H1 (cell line): ENCODE results near the gene FAM120C. TPM values are rescaled to one million over a fixed set of nuclear protein-coding genes. Genes with fewer than 3 reads are reported as not detected.

Source experiments
- CTCF ChIA-PET: fragments of 300-600 bp; sonication (Branson Sonifier 250); formaldehyde crosslinking; loops from one replicate; lab custom pipeline; 2021; ENCODE audit not compliant: partially characterized antibody; lab: Charles Lee
- POLR2A ChIA-PET: fragments of 300-600 bp; sonication (Branson Sonifier 250); formaldehyde crosslinking; loops from one replicate; lab custom pipeline; 2021; ENCODE audit warnings: inconsistent platforms; ENCODE audit not compliant: partially characterized antibody; lab: Charles Lee
- DNase-seq, 2 experiments: peaks; one replicate each; pipeline versions ENCODE4 v3.0.0 to v3.0.0-alpha.2; 2010 to 2022; ENCODE audit warnings: low spot score in 2 of 2, low read depth in 1 of 2, mixed read lengths in 1 of 2
- FAIRE-seq: peaks from 2 replicates; lab custom pipeline; 2011; peaks lifted over from hg19 to GRCh38; lab: Jason Lieb, UNC
- H2AFZ ChIP-seq: 2 replicates; pipeline ENCODE4 v1.8.1; 2012; ENCODE audit warnings: low read length, inconsistent platforms
- H2AK5ac ChIP-seq: 2 replicates; pipeline ENCODE4 v1.6.1; 2013; ENCODE audit warnings: low read depth, low read length
- H2BK120ac ChIP-seq: replicated peaks from 2 replicates; pipeline ENCODE3; 2013; ENCODE audit warnings: low read depth, low read length, inconsistent platforms
- H2BK12ac ChIP-seq: 2 replicates; pipeline ENCODE4 v1.6.1; 2013; ENCODE audit warnings: low read depth, low read length
- H2BK15ac ChIP-seq: 2 replicates; pipeline ENCODE4 v1.6.1; 2013; ENCODE audit warnings: low read length
- H2BK20ac ChIP-seq: 2 replicates; pipeline ENCODE4 v1.6.1; 2013; ENCODE audit warnings: low read length
- H2BK5ac ChIP-seq: 2 replicates; pipeline ENCODE4 v1.6.1; 2013; ENCODE audit warnings: low read depth, low read length
- H3K14ac ChIP-seq: 2 replicates; pipeline ENCODE4 v1.6.1; 2013; ENCODE audit warnings: inconsistent platforms; ENCODE audit not compliant: insufficient read length
- H3K18ac ChIP-seq: 2 replicates; pipeline ENCODE4 v1.6.1; 2013; ENCODE audit warnings: low read length; ENCODE audit errors: extremely low read depth
- H3K23ac ChIP-seq: 2 replicates; pipeline ENCODE4 v1.6.1; 2013; ENCODE audit warnings: inconsistent platforms; ENCODE audit not compliant: insufficient read length
- H3K23me2 ChIP-seq: 2 replicates; pipeline ENCODE4 v1.6.1; 2013; ENCODE audit warnings: low read depth, low read length
- H3K27ac ChIP-seq: 2 replicates; pipeline ENCODE4 v1.6.1; 2011; ENCODE audit warnings: low read depth, low read length, inconsistent platforms
- H3K27me3 ChIP-seq, 4 experiments: replicated peaks in 1 of 4; 1 replicate in 1 of 4; 2 replicates in 3 of 4; pipeline versions ENCODE4 v1.6.1 to v1.8.1; 2011 to 2013; ENCODE audit warnings: low read length in 3 of 4, mild to moderate bottlenecking in 3 of 4, inconsistent platforms in 2 of 4, mixed read lengths in 2 of 4, moderate library complexity in 1 of 4; ENCODE audit not compliant: control insufficient read depth in 3 of 4, insufficient read depth in 3 of 4; ENCODE audit errors: extremely low read depth in 1 of 4
- H3K36me3 ChIP-seq, 4 experiments: 2 replicates each; pipeline versions ENCODE4 v1.6.1 to v1.8.1; 2011 to 2013; ENCODE audit warnings: mild to moderate bottlenecking in 4 of 4, low read length in 3 of 4, moderate library complexity in 2 of 4, control low read depth in 1 of 4, inconsistent platforms in 1 of 4; ENCODE audit not compliant: insufficient read depth in 4 of 4, control insufficient read depth in 2 of 4
- H3K4ac ChIP-seq: replicated peaks from 2 replicates; pipeline ENCODE3; 2013; ENCODE audit warnings: low read length, low read depth, mixed read lengths, inconsistent platforms; ENCODE audit not compliant: insufficient read length
- H3K4me1 ChIP-seq, 4 experiments: replicated peaks in 1 of 4; 1 replicate in 1 of 4; 2 replicates in 3 of 4; pipeline versions ENCODE4 v1.6.1 to v1.8.1; 2011 to 2013; ENCODE audit warnings: low read length in 3 of 4, inconsistent platforms in 2 of 4, mixed read lengths in 1 of 4; ENCODE audit not compliant: insufficient read depth in 4 of 4, control insufficient read depth in 3 of 4
- H3K4me2 ChIP-seq, 2 experiments: 2 replicates each; pipeline versions ENCODE4 v1.6.1 to v1.8.1; 2011 to 2013; ENCODE audit warnings: low read depth in 2 of 2, low read length in 2 of 2, control low read depth in 1 of 2, inconsistent platforms in 1 of 2, mild to moderate bottlenecking in 1 of 2; ENCODE audit not compliant: insufficient read depth in 1 of 2
- H3K4me3 ChIP-seq, 4 experiments: fragments of 200-600, 300-600 bp in 1 of 4; sonication (generic), shearing (Covaris generic), sonication (Bioruptor Twin) in 1 of 4; 2 replicates each; pipeline versions ENCODE4 v1.5.1 to v1.8.1; 2011 to 2016; ENCODE audit warnings: low read length in 4 of 4, low read depth in 3 of 4, control low read depth in 2 of 4, inconsistent platforms in 2 of 4, mild to moderate bottlenecking in 2 of 4, mixed read lengths in 1 of 4, moderate library complexity in 1 of 4; ENCODE audit not compliant: insufficient read depth in 2 of 4; ENCODE audit errors: extremely low read depth in 1 of 4
- H3K56ac ChIP-seq: replicated peaks from 2 replicates; pipeline ENCODE3; 2013; ENCODE audit warnings: low read depth, mild to moderate bottlenecking, mixed read lengths, low read length, inconsistent platforms; ENCODE audit not compliant: insufficient read length
- H3K79me1 ChIP-seq: 2 replicates; pipeline ENCODE4 v1.6.1; 2013; ENCODE audit warnings: low read depth, low read length, control low read depth
- H3K79me2 ChIP-seq, 2 experiments: 2 replicates each; pipeline versions ENCODE4 v1.6.1 to v1.8.1; 2012 to 2013; ENCODE audit warnings: low read length in 2 of 2, mild to moderate bottlenecking in 2 of 2, inconsistent platforms in 1 of 2; ENCODE audit not compliant: insufficient read depth in 2 of 2, control insufficient read depth in 1 of 2
- H3K9ac ChIP-seq, 4 experiments: replicated peaks in 1 of 4; 1 replicate in 1 of 4; 2 replicates in 3 of 4; pipeline versions ENCODE4 v1.6.1 to v1.8.1; 2011 to 2013; ENCODE audit warnings: low read depth in 3 of 4, low read length in 3 of 4, control low read depth in 2 of 4, mild to moderate bottlenecking in 2 of 4, moderate library complexity in 2 of 4, inconsistent platforms in 1 of 4; ENCODE audit errors: extremely low read depth in 1 of 4
- H3K9me3 ChIP-seq, 2 experiments: 2 replicates each; pipeline versions ENCODE4 v1.6.1 to v1.8.1; 2012 to 2013; ENCODE audit warnings: mild to moderate bottlenecking in 2 of 2, moderate library complexity in 2 of 2, control low read depth in 1 of 2, inconsistent platforms in 1 of 2, low read depth in 1 of 2, low read length in 1 of 2, mixed read lengths in 1 of 2; ENCODE audit not compliant: insufficient read depth in 2 of 2
- H4K20me1 ChIP-seq, 2 experiments: replicated peaks in 1 of 2; 2 replicates each; pipeline versions ENCODE3 to v1.8.1; 2011 to 2013; ENCODE audit warnings: inconsistent platforms in 2 of 2, low read length in 2 of 2, mild to moderate bottlenecking in 1 of 2; ENCODE audit not compliant: insufficient read depth in 2 of 2, control insufficient read depth in 1 of 2
- H4K5ac ChIP-seq: 2 replicates; pipeline ENCODE4 v1.6.1; 2013; ENCODE audit warnings: low read length, low read depth, mixed read lengths, inconsistent platforms; ENCODE audit not compliant: insufficient read length
- H4K8ac ChIP-seq: 2 replicates; pipeline ENCODE4 v1.8.0; 2013; ENCODE audit warnings: mild to moderate bottlenecking, moderate library complexity, low read length, inconsistent platforms; ENCODE audit not compliant: insufficient read depth; ENCODE audit errors: extremely low read depth
- H4K91ac ChIP-seq: replicated peaks from 2 replicates; pipeline ENCODE3; 2013; ENCODE audit warnings: low read length, mixed read lengths, inconsistent platforms; ENCODE audit not compliant: insufficient read length
- CBX5 ChIP-seq: fragments of 300-800, 300-1000 bp; sonication (generic); IDR thresholded peaks from 2 replicates; pipeline ENCODE4 v1.7.1; 2016; ENCODE audit warnings: antibody characterized with exemption, low read length, low read depth
- EZH2 ChIP-seq: fragments of 200-600 bp; sonication (generic); IDR thresholded peaks from 2 replicates; pipeline ENCODE4 v1.7.1; 2012; ENCODE audit warnings: low read depth, mild to moderate bottlenecking, moderate library complexity, low read length, inconsistent platforms; ENCODE audit not compliant: severe bottlenecking
- JUN ChIP-seq: IDR thresholded peaks from 2 replicates; pipeline ENCODE4 v1.6.1; 2011; ENCODE audit warnings: low read depth, mild to moderate bottlenecking, improper control_type of control experiment, low read length
- MAFK ChIP-seq: IDR thresholded peaks from 2 replicates; pipeline ENCODE4 v1.6.1; 2012; ENCODE audit warnings: low read depth, mild to moderate bottlenecking, improper control_type of control experiment, low read length
- NRF1 ChIP-seq: IDR thresholded peaks from 2 replicates; pipeline ENCODE4 v1.6.1; 2011; ENCODE audit warnings: mild to moderate bottlenecking, low read depth, low read length, improper control_type of control experiment
- TBP ChIP-seq: IDR thresholded peaks from 2 replicates; pipeline ENCODE4 v1.6.1; 2011; ENCODE audit warnings: low read depth, low read length, improper control_type of control experiment
- WGBS, 2 experiments: shearing (Covaris generic) in 1 of 2; methylation state at CpG; one replicate each; pipeline versions ENCODE4 v1.1.6 to v1.1.7; 2013 to 2015; ENCODE audit warnings: low lambda C conversion rate in 2 of 2, mixed read lengths in 2 of 2, inconsistent platforms in 1 of 2, low coverage in 1 of 2, missing lambda C conversion rate in 1 of 2; ENCODE audit not compliant: insufficient replicate concordance in 2 of 2, insufficient coverage in 1 of 2, insufficient read length in 1 of 2; ENCODE audit errors: extremely low coverage in 1 of 2, missing lambda C conversion rate in 1 of 2; 5-methylcytosine and 5-hydroxymethylcytosine counted together
- polyA plus RNA-seq, 7 experiments: library from polyadenylated mRNA; depleted of rRNA in 3 of 7; stranded (reverse) in 5 of 7; unstranded in 2 of 7; fragments of >200 nt in 5 of 7; fragments of 200-250 nt in 2 of 7; gene quantifications; 1 replicate in 5 of 7; 2 replicates in 1 of 7; 4 replicates in 1 of 7; pipeline versions ENCODE4 v1.2.1 to v1.2.3, GENCODE V29; 2011 to 2013; ENCODE audit warnings: missing spikeins in 2 of 7, mixed read lengths in 2 of 7
- total RNA-seq: library from RNA; stranded (reverse); fragmentation: NEBNext Ultra II Directional; extraction: Animal tissue kit (Norgen Biotek cat#: 25700); gene quantifications from 2 replicates; pipeline ENCODE4 v1.2.1, GENCODE V29; 2021
- TF ChIP-seq, protein P1 (sequence below): IDR thresholded peaks from 2 replicates; pipeline ENCODE4 v1.6.1; 2012; ENCODE audit warnings: inconsistent platforms

The FAM120C gene
- total and polyA plus RNA-seq, 2 of the 8 experiments (the other 6 are each of a cell fraction or from before 2014, with no cell fraction given), result 4.4 to 8.1 TPM

DNA sequence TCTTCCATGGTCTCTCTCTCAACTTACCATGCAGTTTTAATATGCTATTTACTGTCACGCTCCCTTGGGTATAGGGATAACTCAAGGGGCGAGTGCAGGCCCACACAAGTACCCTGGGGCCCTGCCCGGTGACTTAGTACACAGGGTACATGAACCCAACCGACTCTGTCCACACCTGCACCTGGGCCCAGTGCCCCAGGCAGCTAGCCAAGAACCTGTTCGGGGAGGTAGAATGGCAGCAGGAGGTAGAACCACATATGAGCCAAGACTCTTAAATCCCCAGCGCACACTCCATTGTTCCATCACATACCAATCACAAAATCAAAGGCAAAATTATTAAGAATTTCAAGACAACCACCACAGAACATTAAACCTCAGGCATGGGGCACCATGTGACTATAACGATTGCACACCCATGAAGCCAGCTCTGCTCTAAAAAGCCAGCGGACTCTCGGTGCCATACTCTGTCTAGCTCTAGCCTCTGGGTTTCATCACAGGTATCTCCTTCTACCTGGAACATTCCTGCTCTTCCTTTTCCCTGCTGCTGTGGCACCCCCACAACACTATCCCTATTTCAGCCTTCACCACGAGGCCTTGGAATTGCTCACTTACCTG is 153.4 kb downstream of the FAM120C start:
- POLR2A ChIA-PET, result no interaction called here
- Histone ChIP-seq H2BK5ac (no peak overlapping the region), H2BK120ac (no peak overlapping the region), H2BK12ac (no peak overlapping the region), H3K9me3 (no peaks in the 10 kb centered on the region), H2BK15ac (no peak overlapping the region), H4K91ac (no peak overlapping the region), H3K4me2 (no peak overlapping the region), H3K23ac (no peak overlapping the region), H4K5ac (no peak overlapping the region), H3K4me1 (no peaks in the 10 kb centered on the region), H3K14ac (no peak overlapping the region), H3K27ac (no peak overlapping the region), H2BK20ac (no peak overlapping the region), H3K79me1 (no peaks in the 10 kb centered on the region), H4K20me1 (no peaks in the 10 kb centered on the region), H3K79me2 (no peaks in the 10 kb centered on the region), H2AK5ac (no peak overlapping the region), H3K18ac (no peak overlapping the region), H3K27me3 (no peaks in the 10 kb centered on the region), H3K56ac (no peak overlapping the region), H4K8ac (no peak overlapping the region), H2AFZ (no peak overlapping the region), H3K36me3 (peaks cover 0 to 10% (median 5%) of the 10 kb centered on the region in 4 experiments; a peak in 4 of 8 replicates), H3K4ac (no peak overlapping the region), H3K23me2 (no peaks in the 10 kb centered on the region; the same call in 1 of the 2 replicates), H3K9ac (no peak overlapping the region), H3K4me3 (no peak overlapping the region)
- CTCF ChIA-PET, result no interaction called here
- FAIRE-seq, result no peak
- 89% methylated on average over 10 of the region's 10 CpGs; no CpG with 5 or more reads in 1 of the 2 experiments for WGBS, 2 experiments
- no peak for DNase-seq
- TF ChIP-seq, protein P1, sequence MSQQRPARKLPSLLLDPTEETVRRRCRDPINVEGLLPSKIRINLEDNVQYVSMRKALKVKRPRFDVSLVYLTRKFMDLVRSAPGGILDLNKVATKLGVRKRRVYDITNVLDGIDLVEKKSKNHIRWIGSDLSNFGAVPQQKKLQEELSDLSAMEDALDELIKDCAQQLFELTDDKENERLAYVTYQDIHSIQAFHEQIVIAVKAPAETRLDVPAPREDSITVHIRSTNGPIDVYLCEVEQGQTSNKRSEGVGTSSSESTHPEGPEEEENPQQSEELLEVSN, result no peak
- no peak for TF ChIP-seq EZH2
- TF ChIP-seq NRF1, result no peak
- no peak for TF ChIP-seq JUN
- no peak for TF ChIP-seq TBP
- no peak for TF ChIP-seq MAFK
- TF ChIP-seq CBX5, result no peak
